ENCODE results near the gene CACNA1G. TPM values are rescaled to one million over a fixed set of nuclear protein-coding genes. Genes with fewer than 3 reads are reported as not detected.

Gene CACNA1G
- total RNA-seq, 1 donor from 2014 or later: 0.05 TPM

- no peak for DNase-seq (ENCODE audit: low spot score)
- H3K9me3 Mint-ChIP-seq: no peaks in the 10 kb centered on the region
- intact Hi-C loops (cut with micrococcal nuclease): no loop called here
Observed at GRCh38 chr17:50642071-50642721, 81.7 kb downstream of the CACNA1G start.

DNA sequence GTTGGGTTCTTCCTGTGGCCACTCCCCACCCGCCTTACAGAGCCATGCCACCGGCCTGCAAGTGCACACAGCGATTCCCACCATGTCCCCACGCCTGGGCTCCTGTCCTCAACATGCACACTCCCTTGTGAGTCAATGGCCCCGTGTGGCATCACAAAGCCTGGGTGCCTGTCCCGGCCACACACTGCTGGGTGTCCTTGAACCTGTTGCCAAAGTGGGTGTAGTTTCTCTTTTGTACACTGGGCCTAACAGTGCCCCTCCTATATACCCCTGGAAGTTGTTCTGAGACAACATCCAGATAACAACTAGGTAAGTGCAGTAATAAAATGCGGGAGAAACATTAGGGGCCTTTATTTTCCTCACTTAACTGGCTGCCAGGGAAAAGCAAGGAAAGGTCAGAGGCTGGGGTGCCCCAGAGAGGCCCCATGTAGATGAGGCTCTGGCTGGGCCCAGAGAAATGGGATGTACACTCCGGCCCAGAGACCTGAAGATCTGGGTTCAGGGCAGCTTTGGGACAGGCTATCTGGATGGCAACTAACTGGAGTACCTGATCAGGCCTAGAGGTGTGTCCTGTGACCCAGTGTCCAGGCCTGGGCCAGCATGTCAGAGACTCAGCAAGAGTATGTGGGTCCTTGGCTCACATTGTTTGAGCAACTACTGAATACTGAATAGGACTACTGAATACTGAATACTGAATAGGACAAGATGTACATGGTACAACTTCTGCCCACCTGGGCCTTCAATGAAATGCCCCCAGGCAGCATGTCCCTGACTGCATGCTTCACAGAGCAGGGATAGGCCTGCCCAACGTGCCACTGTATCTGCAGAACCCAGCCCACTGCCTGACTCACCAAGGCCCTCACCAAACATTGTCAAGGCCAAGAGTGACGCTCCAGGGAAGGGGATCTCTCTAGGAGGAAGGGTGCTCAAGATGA lies 82.5 kb downstream of the CACNA1G start:
- Mint-ChIP-seq H3K4me3 (no peak overlapping the region), H3K27me3 (ENCODE audit: insufficient read depth) (peaks cover 11% of the 10 kb centered on the region), H3K36me3 (ENCODE audit: low read depth) (no peaks in the 10 kb centered on the region), H3K9me3 (no peaks in the 10 kb centered on the region), H3K4me1 (ENCODE audit: low read depth) (no peaks in the 10 kb centered on the region), H3K27ac (no peak overlapping the region)
- intact Hi-C loops (cut with micrococcal nuclease): no loop called here
- DNase-seq (ENCODE audit: low spot score): no peak

More at GRCh38 chr17:50642071-50642721, 81.7 kb downstream of the CACNA1G start:
- H3K27ac Mint-ChIP-seq: no peak overlapping the region
- peaks cover 14% of the 10 kb centered on the region for H3K27me3 Mint-ChIP-seq (ENCODE audit: insufficient read depth)
- no peak overlapping the region for H3K4me3 Mint-ChIP-seq
- no peaks in the 10 kb centered on the region for H3K36me3 Mint-ChIP-seq (ENCODE audit: low read depth)
- H3K4me1 Mint-ChIP-seq (ENCODE audit: low read depth): no peaks in the 10 kb centered on the region

GRCh38 chr17:50645748-50646682 lies 85.5 kb downstream of the CACNA1G start:
- no peaks in the 10 kb centered on the region for H3K4me1 Mint-ChIP-seq (ENCODE audit: low read depth)
- peaks cover 18% of the 10 kb centered on the region for H3K27me3 Mint-ChIP-seq (ENCODE audit: insufficient read depth)
- DNase-seq (ENCODE audit: low spot score): no peak
- H3K36me3 Mint-ChIP-seq (ENCODE audit: low read depth): no peaks in the 10 kb centered on the region
- intact Hi-C loops (cut with micrococcal nuclease): no loop called here
- H3K27ac Mint-ChIP-seq: no peak overlapping the region
- H3K9me3 Mint-ChIP-seq: no peaks in the 10 kb centered on the region
- no peak overlapping the region for H3K4me3 Mint-ChIP-seq

DNA sequence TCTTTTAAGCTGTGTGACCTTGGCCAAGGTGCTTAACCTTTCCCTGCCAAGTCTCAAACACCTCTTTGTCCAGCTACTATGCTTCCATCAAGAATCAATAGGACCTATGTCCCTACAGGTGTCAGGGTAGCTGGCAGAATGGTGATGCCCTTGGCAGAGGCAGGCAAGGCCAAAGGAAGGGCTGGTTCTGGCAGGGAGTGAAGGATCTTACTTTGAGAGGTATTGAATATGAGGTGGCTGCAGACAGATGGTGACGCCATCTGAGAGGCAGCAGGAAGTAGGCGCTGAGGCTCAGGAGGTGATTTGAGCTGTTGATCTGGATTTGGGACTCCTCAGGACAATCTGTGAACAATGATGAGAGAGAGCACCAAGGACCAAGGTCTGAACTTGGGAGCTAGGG lies 86.7 kb downstream of the CACNA1G start:
- H3K27ac Mint-ChIP-seq: no peak overlapping the region
- H3K4me1 Mint-ChIP-seq (ENCODE audit: low read depth): no peaks in the 10 kb centered on the region
- DNase-seq (ENCODE audit: low spot score): no peak
- no peak overlapping the region for H3K4me3 Mint-ChIP-seq
- peaks cover 4% of the 10 kb centered on the region for H3K9me3 Mint-ChIP-seq
- H3K36me3 Mint-ChIP-seq (ENCODE audit: low read depth): no peaks in the 10 kb centered on the region
- intact Hi-C loops (cut with micrococcal nuclease): no loop called here
- peaks cover 22% of the 10 kb centered on the region for H3K27me3 Mint-ChIP-seq (ENCODE audit: insufficient read depth)

DNA sequence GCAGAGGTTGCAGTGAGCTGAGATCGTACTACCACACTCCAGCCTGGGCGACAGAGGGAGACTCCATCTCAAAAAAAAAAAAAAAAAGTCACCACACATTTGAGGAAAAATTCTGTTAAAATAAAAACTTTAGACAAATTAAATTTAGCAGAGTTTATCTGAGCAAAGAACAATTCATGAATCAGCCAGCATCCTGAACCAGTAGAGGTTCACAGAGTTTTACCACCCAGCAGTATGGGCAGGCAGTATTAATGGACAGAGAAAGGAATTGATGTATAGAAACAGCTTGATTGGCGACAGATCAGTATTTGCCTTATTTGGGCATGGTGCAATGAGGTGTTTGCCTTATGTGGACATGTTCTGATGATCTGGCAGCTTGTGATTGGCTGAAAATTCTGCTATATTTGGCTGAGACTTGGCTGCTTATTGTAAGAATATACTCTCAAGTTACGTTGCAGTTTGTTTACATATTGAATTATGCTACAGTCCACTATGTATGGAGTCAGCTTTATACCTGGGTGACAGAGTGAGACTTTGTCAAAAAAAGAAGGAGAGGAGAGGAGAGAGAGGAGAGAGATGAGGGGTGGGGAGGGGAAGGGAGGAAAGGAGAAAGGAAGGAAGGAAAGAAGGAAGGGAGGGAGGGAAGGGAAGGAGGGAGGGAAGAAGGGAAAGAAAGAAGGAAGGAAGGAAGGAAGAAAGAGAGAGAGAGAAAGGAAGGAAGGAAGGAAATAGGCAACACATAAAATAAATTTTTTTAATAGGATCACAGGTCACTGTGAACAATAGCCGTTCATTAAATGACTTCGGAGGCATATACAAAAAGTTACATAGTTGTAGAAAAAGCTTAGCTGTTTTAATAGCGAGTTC lies 88.8 kb downstream of the CACNA1G start:
- H3K9me3 Mint-ChIP-seq: peaks cover 4% of the 10 kb centered on the region
- no peak overlapping the region for H3K27ac Mint-ChIP-seq
- H3K4me1 Mint-ChIP-seq (ENCODE audit: low read depth): no peaks in the 10 kb centered on the region
- no peaks in the 10 kb centered on the region for H3K36me3 Mint-ChIP-seq (ENCODE audit: low read depth)
- peaks cover 24% of the 10 kb centered on the region for H3K27me3 Mint-ChIP-seq (ENCODE audit: insufficient read depth)
- intact Hi-C loops (cut with micrococcal nuclease): no loop called here
- no peak overlapping the region for H3K4me3 Mint-ChIP-seq
- no peak for DNase-seq (ENCODE audit: low spot score)

DNA sequence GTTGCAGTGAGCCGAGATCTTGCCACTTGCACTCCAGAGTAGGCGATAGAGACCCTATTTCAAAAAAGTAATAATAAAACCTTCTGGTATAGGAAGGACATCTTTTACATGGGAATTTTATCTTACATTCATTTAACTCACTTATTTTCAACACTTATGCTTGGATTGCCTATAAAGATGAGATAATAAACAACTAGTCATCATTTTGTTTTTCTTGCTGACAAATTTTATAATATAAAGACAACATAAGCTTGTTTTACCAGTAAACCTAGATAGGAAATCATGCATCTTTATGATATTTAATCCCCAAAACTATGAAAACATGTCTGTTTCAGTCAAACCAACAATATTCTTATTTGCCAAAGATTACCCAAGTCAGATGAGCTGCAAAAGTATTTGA lies 91.1 kb downstream of the CACNA1G start:
- no peak for DNase-seq (ENCODE audit: low spot score)
- Mint-ChIP-seq H3K9me3 (peaks cover 4% of the 10 kb centered on the region), H3K27me3 (ENCODE audit: insufficient read depth) (peaks cover 23% of the 10 kb centered on the region), H3K4me3 (no peak overlapping the region), H3K4me1 (ENCODE audit: low read depth) (no peaks in the 10 kb centered on the region), H3K36me3 (ENCODE audit: low read depth) (no peaks in the 10 kb centered on the region), H3K27ac (no peak overlapping the region)
- intact Hi-C loops (cut with micrococcal nuclease): no loop called here

DNA sequence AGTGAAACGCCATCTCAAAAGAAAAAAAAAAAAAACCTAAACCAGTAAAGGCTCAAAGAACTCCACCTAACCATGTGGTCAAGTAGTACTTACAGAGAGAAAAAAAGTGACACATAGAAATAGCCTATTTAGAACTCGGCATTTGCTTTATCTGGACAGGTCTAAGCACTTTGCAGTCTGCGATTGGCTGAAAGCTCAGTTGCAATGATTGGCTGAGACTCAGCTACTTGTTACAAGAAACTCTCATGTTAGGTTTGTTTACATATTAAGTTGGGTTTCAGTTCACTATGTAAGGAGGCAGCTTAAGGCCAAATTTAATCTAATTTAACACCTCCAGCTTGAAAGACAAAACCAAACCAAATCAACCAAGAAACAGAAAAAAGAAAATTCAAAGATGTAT lies 93.2 kb downstream of the CACNA1G start:
- Mint-ChIP-seq H3K36me3 (ENCODE audit: low read depth) (no peaks in the 10 kb centered on the region), H3K4me3 (no peak overlapping the region), H3K4me1 (ENCODE audit: low read depth) (no peaks in the 10 kb centered on the region), H3K27me3 (ENCODE audit: insufficient read depth) (peaks cover 18% of the 10 kb centered on the region), H3K27ac (no peak overlapping the region), H3K9me3 (peaks cover 4% of the 10 kb centered on the region)
- intact Hi-C loops (cut with micrococcal nuclease): no loop called here
- no peak for DNase-seq (ENCODE audit: low spot score)

DNA sequence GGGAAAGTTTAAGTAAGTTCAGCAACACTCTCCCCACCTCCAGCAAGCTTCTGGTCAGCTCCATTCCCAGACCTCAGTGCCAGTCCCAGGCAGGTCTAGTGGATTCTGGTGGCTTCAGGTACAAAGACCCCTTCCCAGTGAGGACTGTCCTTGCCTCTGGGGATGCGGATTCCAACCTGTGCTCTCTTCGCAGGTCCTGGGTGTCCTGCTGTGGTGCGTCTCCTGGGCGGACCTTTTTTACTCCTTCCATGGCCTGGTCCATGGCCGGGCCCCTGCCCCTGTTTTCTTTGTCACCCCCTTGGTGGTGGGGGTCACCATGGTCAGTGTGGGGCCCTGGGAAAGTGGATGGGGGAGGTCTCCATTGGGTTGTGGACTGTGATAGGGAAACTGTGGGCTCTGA lies 96.0 kb downstream of the CACNA1G start:
- H3K4me3 Mint-ChIP-seq: no peak overlapping the region
- no peaks in the 10 kb centered on the region for H3K36me3 Mint-ChIP-seq (ENCODE audit: low read depth)
- H3K9me3 Mint-ChIP-seq: peaks cover 4% of the 10 kb centered on the region

GRCh38 chr17:50657054-50657453 lies 96.5 kb downstream of the CACNA1G start:
- H3K27me3 Mint-ChIP-seq (ENCODE audit: insufficient read depth): peaks cover 7% of the 10 kb centered on the region
- no peak for DNase-seq (ENCODE audit: low spot score)
- H3K4me1 Mint-ChIP-seq (ENCODE audit: low read depth): peaks cover 17% of the 10 kb centered on the region
- no peak overlapping the region for H3K4me3 Mint-ChIP-seq
- no peaks in the 10 kb centered on the region for H3K36me3 Mint-ChIP-seq (ENCODE audit: low read depth)
- peaks cover under 1% of the 10 kb centered on the region for H3K9me3 Mint-ChIP-seq
- no peak overlapping the region for H3K27ac Mint-ChIP-seq
- intact Hi-C loops (cut with micrococcal nuclease): no loop called here

More for the DNA sequence above, 96.0 kb downstream of the CACNA1G start:
- Mint-ChIP-seq H3K27me3 (ENCODE audit: insufficient read depth) (peaks cover 11% of the 10 kb centered on the region), H3K4me1 (ENCODE audit: low read depth) (peaks cover 11% of the 10 kb centered on the region), H3K27ac (no peak overlapping the region)
- intact Hi-C loops (cut with micrococcal nuclease): no loop called here
- DNase-seq (ENCODE audit: low spot score): no peak

DNA sequence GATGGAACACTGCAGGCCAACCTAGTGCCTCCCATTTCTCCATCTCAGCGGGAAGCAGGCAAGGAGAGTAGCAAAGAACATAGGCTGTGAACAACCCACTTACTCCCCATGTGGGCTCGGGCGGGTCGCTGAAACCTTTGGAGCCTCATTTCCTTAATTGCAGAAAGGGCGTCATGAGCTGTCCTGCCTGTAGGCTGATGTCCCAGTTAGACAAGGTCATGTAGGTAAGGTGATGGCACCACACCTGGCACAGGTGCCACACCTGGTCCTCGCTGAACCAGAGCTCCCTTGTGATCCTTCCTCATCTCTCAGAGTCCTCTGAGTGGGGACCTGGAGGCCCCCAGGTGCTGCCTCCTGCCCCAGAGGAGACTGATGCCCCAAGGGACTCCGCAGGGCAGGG lies 97.1 kb downstream of the CACNA1G start:
- H3K27ac Mint-ChIP-seq: no peak overlapping the region
- peaks cover 20% of the 10 kb centered on the region for H3K4me1 Mint-ChIP-seq (ENCODE audit: low read depth)
- no peaks in the 10 kb centered on the region for H3K9me3 Mint-ChIP-seq
- no peak overlapping the region for H3K4me3 Mint-ChIP-seq
- H3K27me3 Mint-ChIP-seq (ENCODE audit: insufficient read depth): peaks cover 5% of the 10 kb centered on the region
- no peak for DNase-seq (ENCODE audit: low spot score)
- intact Hi-C loops (cut with micrococcal nuclease): no loop called here
- H3K36me3 Mint-ChIP-seq (ENCODE audit: low read depth): no peaks in the 10 kb centered on the region

DNA sequence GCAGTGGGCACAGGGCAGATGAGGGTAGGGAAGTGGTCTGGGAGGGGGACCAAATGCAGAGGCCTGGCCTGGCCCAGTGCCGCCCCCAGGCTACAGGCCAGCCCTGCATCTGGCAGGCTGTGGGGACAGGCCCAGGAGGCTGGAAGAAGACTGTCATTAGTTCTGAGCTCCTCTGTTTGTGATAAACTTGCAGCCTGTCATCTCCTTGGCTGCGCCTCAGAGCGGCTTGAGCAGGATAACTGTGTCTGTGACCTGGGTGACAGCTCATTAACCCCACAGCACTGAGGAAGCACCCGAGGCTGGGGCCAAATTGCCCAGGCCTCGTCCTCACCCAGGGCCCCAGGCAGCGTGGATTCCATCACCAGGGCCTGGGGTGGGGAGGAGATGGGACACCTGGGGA lies 98.1 kb downstream of the CACNA1G start:
- H3K4me1 Mint-ChIP-seq (ENCODE audit: low read depth): peaks cover 27% of the 10 kb centered on the region
- DNase-seq (ENCODE audit: low spot score): no peak
- peaks cover 8% of the 10 kb centered on the region for H3K27me3 Mint-ChIP-seq (ENCODE audit: insufficient read depth)
- H3K36me3 Mint-ChIP-seq (ENCODE audit: low read depth): no peaks in the 10 kb centered on the region
- H3K27ac Mint-ChIP-seq: no peak overlapping the region
- no peaks in the 10 kb centered on the region for H3K9me3 Mint-ChIP-seq
- intact Hi-C loops (cut with micrococcal nuclease): no loop called here
- no peak overlapping the region for H3K4me3 Mint-ChIP-seq

DNA sequence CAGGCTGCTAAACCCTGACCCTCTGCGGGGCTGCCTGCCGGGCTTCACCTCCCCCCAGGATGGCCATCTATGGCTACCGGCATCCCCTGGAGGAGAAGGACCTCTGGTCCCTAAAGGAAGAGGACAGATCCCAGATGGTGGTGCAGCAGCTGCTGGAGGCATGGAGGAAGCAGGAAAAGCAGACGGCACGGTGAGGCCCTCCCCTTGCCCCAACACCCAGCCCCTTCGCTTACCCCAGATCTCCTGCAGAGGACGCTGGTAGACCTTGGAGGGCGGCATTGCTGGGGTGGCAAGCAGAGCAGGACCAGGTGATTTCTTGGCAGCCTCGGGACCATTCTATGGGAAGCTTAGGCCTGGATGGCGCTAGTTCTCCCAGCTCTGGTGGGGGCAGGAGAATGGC lies 98.7 kb downstream of the CACNA1G start:
- intact Hi-C loops (cut with micrococcal nuclease): no loop called here
- DNase-seq (ENCODE audit: low spot score): no peak
- H3K9me3 Mint-ChIP-seq: no peaks in the 10 kb centered on the region
- peaks cover 6% of the 10 kb centered on the region for H3K27me3 Mint-ChIP-seq (ENCODE audit: insufficient read depth)
- no peak overlapping the region for H3K4me3 Mint-ChIP-seq
- peaks cover 27% of the 10 kb centered on the region for H3K4me1 Mint-ChIP-seq (ENCODE audit: low read depth)
- H3K36me3 Mint-ChIP-seq (ENCODE audit: low read depth): no peaks in the 10 kb centered on the region
- peak overlapping the region; percentile 4 for H3K27ac Mint-ChIP-seq
